HepG2 (cell line): ENCODE measurements around the gene HINT2. TPM values are rescaled to one million over a fixed set of nuclear protein-coding genes. Genes with fewer than 3 reads are reported as not detected.

Source experiments
- ARNT2 ChIP-seq: sonication (generic); formaldehyde crosslinking; IDR thresholded peaks from 2 replicates; pipeline ENCODE4 v1.8.0; 2022; ENCODE audit warnings: mild to moderate bottlenecking, low read depth, missing genetic modification reagents, moderate library complexity
- BHLHE40 ChIP-seq: IDR thresholded peaks from 2 replicates; pipeline ENCODE4 v1.6.1; 2011; ENCODE audit warnings: low read length, improper control_type of control experiment
- CBFB ChIP-seq: sonication (generic); formaldehyde crosslinking; IDR thresholded peaks from 2 replicates; pipeline ENCODE4 v1.4.0; 2020; ENCODE audit warnings: missing genetic modification reagents
- ELF1 ChIP-seq: sonication (generic); formaldehyde crosslinking; IDR thresholded peaks from 2 replicates; pipeline ENCODE4 v1.4.0; 2020; ENCODE audit warnings: missing genetic modification reagents
- FOXA1 ChIP-seq, 2 experiments: fragments of 450-650 bp in 1 of 2; sonication (generic) in 1 of 2; formaldehyde crosslinking in 1 of 2; IDR thresholded peaks; 2 replicates each; pipeline versions ENCODE4 v1.4.0 to v1.6.1; 2016 to 2020; ENCODE audit warnings: missing genetic modification reagents in 1 of 2
- HNRNPK ChIP-seq: fragments of 200-400 bp; formaldehyde crosslinking; IDR thresholded peaks from 2 replicates; pipeline ENCODE4 v1.6.1; 2018; ENCODE audit warnings: low read length, low read depth, moderate library complexity, mild to moderate bottlenecking; ENCODE audit not compliant: poor library complexity, severe bottlenecking
- HOMEZ ChIP-seq: IDR thresholded peaks from 2 replicates; pipeline ENCODE4 v1.6.1; 2016; ENCODE audit warnings: low read depth
- HOXD1 ChIP-seq: sonication (generic); formaldehyde crosslinking; IDR thresholded peaks from 2 replicates; pipeline ENCODE4 v1.5.0; 2020; ENCODE audit warnings: missing genetic modification reagents
- MIXL1 ChIP-seq: IDR thresholded peaks from 2 replicates; pipeline ENCODE4 v1.6.1; 2016
- NR2F6 ChIP-seq, 2 experiments: IDR thresholded peaks; 2 replicates each; pipeline ENCODE4 v1.6.1; 2016; ENCODE audit warnings: antibody characterized with exemption in 1 of 2, mild to moderate bottlenecking in 1 of 2
- PCBP1 ChIP-seq: fragments of 200-400 bp; formaldehyde crosslinking; IDR thresholded peaks from 2 replicates; pipeline ENCODE4 v1.6.1; 2017; ENCODE audit warnings: mild to moderate bottlenecking, low read depth, low read length, borderline replicate concordance
- PCBP2 ChIP-seq: fragments of 200-400 bp; formaldehyde crosslinking; optimal IDR thresholded peaks from 2 replicates; pipeline ENCODE3; 2018; ENCODE audit warnings: low read length, low read depth; ENCODE audit not compliant: poor library complexity, severe bottlenecking
- PPARG ChIP-seq: conservative IDR thresholded peaks from 2 replicates; pipeline ENCODE4 v1.6.1; 2016; ENCODE audit warnings: missing biosample characterization, missing genetic modification reagents
- RBAK ChIP-seq: sonication (generic); formaldehyde crosslinking; IDR thresholded peaks from 2 replicates; pipeline ENCODE4 v1.5.1; 2020; ENCODE audit warnings: mild to moderate bottlenecking, missing genetic modification reagents
- SKI ChIP-seq: fragments of 450-650 bp; IDR thresholded peaks from one replicate; pipeline ENCODE4 v1.6.1; 2018; ENCODE audit warnings: mild to moderate bottlenecking; ENCODE audit not compliant: partially characterized antibody
- STAT5B ChIP-seq: sonication (generic); formaldehyde crosslinking; IDR thresholded peaks from 2 replicates; pipeline ENCODE4 v1.4.0; 2020; ENCODE audit warnings: missing genetic modification reagents
- TGIF2 ChIP-seq: IDR thresholded peaks from 2 replicates; pipeline ENCODE4 v1.6.1; 2016; ENCODE audit warnings: control low read depth, missing compliant biosample characterization
- THYN1 ChIP-seq: sonication (generic); formaldehyde crosslinking; IDR thresholded peaks from 2 replicates; pipeline ENCODE4 v1.8.1; 2023; ENCODE audit warnings: low read depth, mild to moderate bottlenecking, moderate library complexity, missing genetic modification reagents, borderline replicate concordance
- ZBED4 ChIP-seq: sonication (generic); formaldehyde crosslinking; IDR thresholded peaks from 2 replicates; pipeline ENCODE4 v1.4.0; 2020; ENCODE audit warnings: missing genetic modification reagents, borderline replicate concordance
- ZBTB38 ChIP-seq: sonication (generic); formaldehyde crosslinking; IDR thresholded peaks from 2 replicates; pipeline ENCODE4 v1.5.1; 2020; ENCODE audit warnings: mild to moderate bottlenecking, missing genetic modification reagents
- ZFP36L2 ChIP-seq: sonication (generic); formaldehyde crosslinking; IDR thresholded peaks from 2 replicates; pipeline ENCODE4 v1.4.0; 2020; ENCODE audit warnings: missing genetic modification reagents
- ZNF10 ChIP-seq: sonication (generic); formaldehyde crosslinking; IDR thresholded peaks from 2 replicates; pipeline ENCODE4 v1.4.0; 2020; ENCODE audit warnings: mild to moderate bottlenecking, low read depth, missing genetic modification reagents, borderline replicate concordance
- ZNF234 ChIP-seq: sonication (generic); formaldehyde crosslinking; conservative IDR thresholded peaks from 2 replicates; pipeline ENCODE4 v1.5.1; 2020; ENCODE audit warnings: mild to moderate bottlenecking, missing genetic modification reagents
- ZNF335 ChIP-seq: sonication (generic); formaldehyde crosslinking; IDR thresholded peaks from 2 replicates; pipeline ENCODE4 v1.4.0; 2020; ENCODE audit warnings: missing genetic modification reagents
- ZNF569 ChIP-seq: sonication (generic); formaldehyde crosslinking; IDR thresholded peaks from 2 replicates; pipeline ENCODE4 v1.5.0; 2020; ENCODE audit warnings: mild to moderate bottlenecking, missing genetic modification reagents, moderate library complexity, borderline replicate concordance
- ZNF713 ChIP-seq: sonication (generic); formaldehyde crosslinking; IDR thresholded peaks from 2 replicates; pipeline ENCODE4 v1.4.0; 2020; ENCODE audit warnings: mild to moderate bottlenecking, missing genetic modification reagents
- ZNF883 ChIP-seq: sonication (generic); formaldehyde crosslinking; IDR thresholded peaks from 2 replicates; pipeline ENCODE4 v1.5.1; 2020; ENCODE audit warnings: mild to moderate bottlenecking, missing genetic modification reagents; ENCODE audit errors: not compliant biosample characterization
- polyA plus RNA-seq, 8 experiments: library from polyadenylated mRNA; depleted of rRNA in 3 of 8; stranded (reverse) in 7 of 8; unstranded in 1 of 8; fragments of >200 nt; fragmentation: Illumina TruSeq in 4 of 8; extraction: Trizol in 4 of 8; gene quantifications; 2 replicates each; pipeline versions ENCODE4 v1.2.1 to v1.2.3, GENCODE V29; 2011 to 2016; ENCODE audit warnings: low read depth in 4 of 8, missing spikeins in 1 of 8, mixed read lengths in 1 of 8; ENCODE audit not compliant: insufficient read depth in 1 of 8
- total RNA-seq, 5 experiments: library from RNA; depleted of rRNA; stranded (reverse); fragments of >200 nt; fragmentation: Illumina TruSeq; extraction: Trizol; gene quantifications; 2 replicates each; pipeline ENCODE4 v1.2.3, GENCODE V29; 2016; ENCODE audit warnings: low read depth in 1 of 5

Gene HINT2
- total and polyA plus RNA-seq, 2 of the 13 experiments (the other 11 are each of a cell fraction or from before 2014, with no cell fraction given), result 37.9 to 56.2 TPM

GRCh38 chr9:35812025-35812602 is 2.7 kb downstream of the HINT2 start, which contains the start of gene SPAG8 (continued):
- 0 out of 2 replicates have a peak, but pooled peaks have one; percentile 40 for TF ChIP-seq ZBED4 (CRISPR knock-in tag)
- no peak for TF ChIP-seq ARNT2 (CRISPR knock-in tag)
- no peak for TF ChIP-seq FOXA1 (IDR thresholded peaks at IDR 0.05)
- TF ChIP-seq FOXA1 (CRISPR knock-in tag; IDR thresholded peaks at IDR 0.05), result peak; percentile 81
- no peak for TF ChIP-seq SKI
- no peak for TF ChIP-seq PCBP1
- no peak for TF ChIP-seq ZBTB38 (CRISPR knock-in tag)
- peak; percentile 48; the same call in 1 of the 2 replicates for TF ChIP-seq CBFB
- no peak for TF ChIP-seq ZNF10 (CRISPR knock-in tag)
- TF ChIP-seq HOMEZ (CRISPR knock-in tag), result no peak
- TF ChIP-seq THYN1, result peak; percentile 26; the same call in 1 of the 2 replicates
- 0 out of 2 replicates have a peak, but pooled peaks have one; percentile 17 for TF ChIP-seq ZFP36L2 (CRISPR knock-in tag)
- no peak for TF ChIP-seq RBAK (CRISPR knock-in tag)
- peak; percentile 70; the same call in 1 of the 2 replicates for TF ChIP-seq PPARG (CRISPR knock-in tag)
- TF ChIP-seq TGIF2 (CRISPR knock-in tag), result no peak
- TF ChIP-seq NR2F6 (IDR thresholded peaks at IDR 0.05), result no peak; the same call in 1 of the 2 replicates
- peak; percentile 50; the same call in 1 of the 2 replicates for TF ChIP-seq NR2F6 (CRISPR knock-in tag; IDR thresholded peaks at IDR 0.05)
- no peak for TF ChIP-seq HOXD1
- TF ChIP-seq PCBP2, result no peak
- TF ChIP-seq BHLHE40, result no peak
- TF ChIP-seq ELF1, result peak; percentile 88
- TF ChIP-seq HNRNPK, result no peak
- no peak for TF ChIP-seq ZNF234
- 0 out of 2 replicates have a peak, but pooled peaks have one; percentile 44 for TF ChIP-seq STAT5B (CRISPR knock-in tag)
- no peak for TF ChIP-seq ZNF569 (CRISPR knock-in tag)
- peak; percentile 56; the same call in 1 of the 2 replicates for TF ChIP-seq ZNF335 (CRISPR knock-in tag)
- TF ChIP-seq MIXL1 (CRISPR knock-in tag), result peak; percentile 50; the same call in 1 of the 2 replicates
- TF ChIP-seq ZNF883, result no peak
- TF ChIP-seq ZNF713 (CRISPR knock-in tag), result no peak
